Left hindlimb (tissue), 1 donor: Measurements from ENCODE around the gene LMNTD2.

ENCODE experiments used
- DNase-seq: peaks from one replicate; pipeline ENCODE4 v3.0.0-alpha.2; 2018

LMNTD2 gene

DNA sequence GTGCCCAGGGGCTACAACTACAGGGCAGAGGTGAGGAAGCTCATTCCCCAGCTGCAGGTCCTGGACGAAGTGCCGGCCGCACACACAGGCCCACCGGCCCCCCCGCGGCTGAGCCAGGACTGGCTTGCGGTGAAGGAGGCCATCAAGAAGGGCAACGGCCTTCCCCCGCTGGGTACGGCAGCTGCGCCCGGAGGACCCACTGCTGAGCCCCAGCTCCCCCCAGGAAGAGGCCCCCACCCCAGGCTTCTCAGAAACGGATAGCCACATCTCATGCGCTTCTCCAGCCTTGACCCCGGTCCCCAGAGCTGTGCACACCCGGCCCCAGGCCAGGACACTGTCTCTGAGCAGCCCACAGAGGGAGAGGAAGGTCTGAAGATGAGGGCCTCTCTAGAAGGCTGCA is 9.4 kb downstream of the LMNTD2 start:
- no peak for DNase-seq

- no peak for DNase-seq
These were observed 9.8 kb downstream of the LMNTD2 start for GRCh38 chr11:550746-551085.

DNA sequence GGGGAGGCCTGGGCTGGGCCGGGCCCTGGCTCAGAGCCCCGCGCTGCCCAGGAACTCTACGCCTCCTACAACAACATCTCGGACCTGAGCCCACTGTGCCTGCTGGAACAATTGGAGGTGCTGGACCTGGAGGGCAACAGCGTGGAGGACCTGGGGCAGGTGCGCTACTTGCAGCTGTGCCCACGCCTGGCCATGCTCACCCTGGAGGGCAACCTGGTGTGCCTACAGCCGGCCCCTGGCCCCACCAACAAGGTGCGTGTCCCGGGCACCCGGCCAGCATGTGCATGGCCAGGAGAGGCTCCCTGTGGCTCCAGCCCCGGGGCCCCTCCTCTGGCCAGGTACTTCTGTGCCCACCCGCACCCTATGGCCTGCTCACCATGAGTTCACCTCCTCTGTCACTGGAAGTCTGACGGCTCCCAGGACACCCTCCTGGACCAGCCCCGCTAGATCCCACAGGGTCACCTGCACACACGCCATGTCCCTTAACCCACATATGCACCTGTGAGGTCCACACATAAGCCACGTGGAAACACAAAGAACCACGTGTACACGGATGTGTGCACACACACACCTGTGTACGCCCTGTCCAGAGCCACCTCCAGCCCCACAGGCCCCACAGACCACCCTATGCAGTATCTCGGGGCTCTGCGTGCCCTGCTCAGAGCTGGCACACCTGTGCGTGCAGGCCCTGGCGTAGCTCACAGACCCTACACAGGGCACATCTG is 10.4 kb downstream of the LMNTD2 start:
- DNase-seq, result no peak

DNA sequence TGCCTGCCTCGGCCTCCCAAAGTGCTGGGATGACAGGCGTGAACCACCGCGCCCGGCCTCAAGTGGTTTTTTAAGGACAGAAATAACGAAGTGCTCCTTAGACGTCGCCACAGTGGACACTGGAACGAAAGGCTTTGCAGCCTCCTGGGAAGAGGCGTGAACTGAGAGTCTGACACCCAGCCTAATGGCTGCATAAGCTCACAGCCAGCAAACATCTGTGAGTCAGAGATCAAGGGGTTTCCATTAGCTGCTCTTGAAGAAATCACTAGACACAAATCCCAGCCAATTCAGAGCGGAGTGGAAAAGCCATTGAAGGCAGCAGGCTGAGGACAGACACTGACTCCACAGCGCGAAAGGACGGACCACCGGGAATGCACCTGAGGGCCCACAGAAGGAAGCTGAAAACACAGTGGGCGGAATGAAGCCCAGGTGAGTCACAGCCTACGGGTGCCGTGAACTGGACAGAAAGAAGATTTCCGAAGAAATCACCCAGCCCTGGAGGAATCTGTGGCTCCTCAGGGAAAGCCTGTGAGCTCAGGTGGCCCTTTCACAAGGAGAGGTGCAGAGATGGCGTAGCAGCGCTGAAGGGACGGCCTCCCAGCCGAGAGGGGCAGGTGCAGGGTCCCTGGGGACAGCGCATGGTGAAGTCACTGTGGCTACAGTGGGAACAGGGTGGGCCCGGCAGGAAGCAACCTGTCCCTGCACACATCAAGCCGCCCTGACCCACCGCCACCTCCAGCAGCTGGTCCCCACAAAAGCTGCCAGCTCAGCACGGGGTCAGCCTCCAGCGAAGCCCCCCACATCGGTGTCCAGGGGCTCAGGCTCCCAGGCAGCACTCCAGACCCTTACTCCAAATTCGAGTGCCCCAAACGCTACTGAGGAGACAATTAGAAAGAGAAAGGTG is 11.6 kb downstream of the LMNTD2 start:
- DNase-seq, result no peak

DNA sequence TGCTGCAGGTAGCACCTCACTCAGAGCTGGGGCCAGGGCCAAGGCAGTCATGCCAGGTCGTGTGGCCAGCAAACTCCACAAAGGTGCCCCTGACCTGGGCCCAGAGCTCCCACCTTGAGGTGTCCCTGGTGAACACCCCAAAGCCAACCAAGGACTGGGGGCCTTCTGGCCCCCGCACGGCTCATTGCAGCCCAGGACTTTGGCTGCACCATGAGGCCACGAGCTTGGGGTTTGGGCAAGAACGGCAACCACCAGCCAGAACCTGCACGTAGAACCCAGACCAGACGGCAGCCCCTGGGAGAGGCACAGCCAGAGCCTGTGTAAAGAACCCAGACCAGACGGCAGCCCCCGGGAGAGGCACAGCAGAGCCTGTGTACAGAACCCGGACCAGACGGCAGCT is 15.4 kb downstream of the LMNTD2 start:
- DNase-seq, result peak; percentile 18

- peak; percentile 13 for DNase-seq
These were observed 15.7 kb downstream of the LMNTD2 start for GRCh38 chr11:544817-545166.

DNA sequence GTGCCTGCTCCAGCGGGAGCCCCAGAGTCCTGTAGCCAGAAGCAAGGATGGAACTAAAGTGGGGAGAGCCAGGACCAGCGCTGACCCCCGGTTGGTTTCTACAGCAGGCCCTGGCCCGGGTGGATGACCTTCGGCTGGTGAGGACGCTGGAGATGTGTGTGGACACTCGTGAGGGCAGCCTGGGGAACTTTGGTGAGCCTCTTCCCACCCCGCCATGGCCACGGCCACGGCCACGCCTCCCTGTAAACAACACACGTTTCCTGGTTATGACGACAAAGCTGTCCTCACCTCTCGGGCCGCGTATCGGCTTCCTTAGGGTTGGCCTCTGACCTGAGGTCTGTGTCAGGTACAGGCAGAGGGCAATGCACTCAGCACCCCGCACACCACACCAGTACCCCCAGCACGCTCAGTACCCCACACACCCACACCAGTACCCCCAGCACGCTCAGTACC is 19.1 kb downstream of the LMNTD2 start:
- peak; percentile 25 for DNase-seq

GRCh38 chr11:540583-541432 is 19.7 kb downstream of the LMNTD2 start:
- peak; percentile 30 for DNase-seq

DNA sequence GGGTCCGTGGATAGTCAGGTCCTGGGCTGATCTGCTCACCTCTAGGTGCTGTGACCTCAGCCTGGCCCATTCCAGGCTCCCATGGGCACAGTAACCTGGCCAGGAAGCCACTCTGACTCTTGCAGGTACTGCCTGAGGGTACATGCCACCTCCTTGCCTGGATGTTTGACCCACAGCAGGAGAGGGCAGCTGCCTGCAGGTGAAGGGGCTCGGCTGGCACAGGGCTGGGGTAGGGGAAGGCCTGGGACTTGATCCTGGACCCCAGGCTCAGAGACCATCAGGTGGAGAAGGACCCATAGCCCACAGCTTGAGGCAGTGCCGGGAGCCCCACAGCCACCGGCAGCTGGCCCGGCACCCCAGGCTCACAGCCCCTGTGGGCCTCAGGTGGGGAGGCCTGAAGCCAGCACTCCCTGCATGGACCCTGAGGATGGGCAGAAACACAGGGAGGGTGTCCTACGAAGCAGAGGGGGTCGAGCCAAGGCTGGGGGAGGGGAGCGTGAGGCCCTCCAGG is 20.5 kb downstream of the LMNTD2 start:
- no peak for DNase-seq

- peak; percentile 31 for DNase-seq
These were observed 22.0 kb downstream of the LMNTD2 start for GRCh38 chr11:538431-539051.

DNA sequence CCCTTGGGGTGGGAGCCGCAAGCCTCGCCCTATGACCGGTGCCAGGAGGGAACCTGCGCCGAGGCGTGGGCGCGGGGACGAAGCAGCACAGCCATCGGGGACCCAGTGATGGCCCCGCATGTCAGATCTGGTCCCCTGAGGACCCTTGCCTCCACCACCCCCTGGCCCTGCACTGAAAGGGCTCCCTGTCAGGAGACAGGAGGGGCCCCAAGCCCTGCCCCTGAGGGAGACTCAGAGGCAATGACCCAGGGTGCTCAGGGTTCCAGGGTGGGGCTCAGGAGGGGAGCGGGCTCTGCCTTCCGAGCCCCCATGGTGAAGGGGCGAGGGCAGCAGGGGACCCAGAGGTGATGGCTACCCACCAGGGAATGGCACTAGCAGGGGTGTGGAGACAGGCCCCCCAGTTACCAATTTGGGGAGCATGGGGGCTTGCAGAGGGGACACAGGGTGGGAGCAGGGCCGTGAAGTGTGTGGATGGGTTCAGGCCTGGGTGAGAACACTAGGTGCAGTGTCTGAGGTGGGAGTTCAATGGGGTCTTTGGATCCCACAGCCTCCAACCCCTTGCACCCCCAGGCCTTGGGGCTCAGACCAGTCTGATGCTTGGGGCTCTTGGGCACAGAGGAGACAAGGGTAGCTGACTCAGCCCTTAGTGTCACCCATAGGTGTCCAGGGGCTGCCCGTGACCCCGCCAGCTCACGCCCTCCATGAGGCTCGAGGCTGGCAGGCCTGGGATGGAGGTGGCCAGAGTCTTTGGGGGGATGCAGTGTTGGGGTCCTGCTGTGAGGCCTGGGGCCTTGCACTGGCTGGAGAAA is 22.7 kb downstream of the LMNTD2 start:
- no peak for DNase-seq

GRCh38 chr11:536841-537621 is 23.5 kb downstream of the LMNTD2 start, which contains the start of gene LRRC56:
Gene LRRC56 (plus strand): TSS chr11:537527. CDS start chr11:540685, 3,158 bp downstream.
- DNase-seq, result no peak

GRCh38 chr11:535519-536454 is 24.8 kb downstream of the LMNTD2 start, which contains the start of gene HRAS:
Gene HRAS (minus strand): TSS chr11:535576.
- DNase-seq, result peak; percentile 96

- DNase-seq, result no peak
These were observed 25.4 kb downstream of the LMNTD2 start for GRCh38 chr11:535210-535518.

GRCh38 chr11:534396-535209 is 25.9 kb downstream of the LMNTD2 start:
- DNase-seq, result no peak

DNA sequence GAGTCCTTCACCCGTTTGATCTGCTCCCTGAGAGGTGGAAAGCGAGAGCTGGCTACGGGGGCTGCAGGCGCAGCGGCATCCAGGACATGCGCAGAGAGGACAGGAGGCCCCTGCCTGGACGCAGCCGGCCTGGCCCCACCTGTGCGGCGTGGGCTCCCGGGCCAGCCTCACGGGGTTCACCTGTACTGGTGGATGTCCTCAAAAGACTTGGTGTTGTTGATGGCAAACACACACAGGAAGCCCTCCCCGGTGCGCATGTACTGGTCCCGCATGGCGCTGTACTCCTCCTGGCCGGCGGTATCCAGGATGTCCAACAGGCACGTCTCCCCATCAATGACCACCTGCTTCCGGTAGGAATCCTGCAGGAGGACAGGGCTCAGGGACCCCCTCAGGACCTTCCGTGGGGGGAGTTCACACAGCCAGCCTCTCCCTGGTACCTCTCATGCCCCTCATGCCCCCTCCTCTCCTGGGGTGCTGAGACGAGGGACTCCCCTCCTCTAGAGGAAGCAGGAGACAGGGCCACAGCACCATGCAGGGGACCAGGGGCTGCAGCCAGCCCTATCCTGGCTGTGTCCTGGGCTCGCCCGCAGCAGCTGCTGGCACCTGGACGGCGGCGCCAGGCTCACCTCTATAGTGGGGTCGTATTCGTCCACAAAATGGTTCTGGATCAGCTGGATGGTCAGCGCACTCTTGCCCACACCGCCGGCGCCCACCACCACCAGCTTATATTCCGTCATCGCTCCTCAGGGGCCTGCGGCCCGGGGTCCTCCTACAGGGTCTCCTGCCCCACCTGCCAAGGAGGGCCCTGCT is 26.7 kb downstream of the LMNTD2 start:
- no peak for DNase-seq

GRCh38 chr11:532986-533585 is 27.5 kb downstream of the LMNTD2 start:
- DNase-seq, result no peak
